Common myeloid progenitor, CD34-positive (primary cell): Measurements from ENCODE around the gene HOXA10.

Experiments
- CTCF ChIA-PET: fragments of 350-600 bp; sonication (Branson Sonifier 250); formaldehyde crosslinking; loops from one replicate; lab custom pipeline; 2021; ENCODE audit warnings: antibody characterized with exemption; lab: Charles Lee
- POLR2A ChIA-PET: fragments of 350-600 bp; sonication (Branson Sonifier 250); formaldehyde crosslinking; loops from one replicate; lab custom pipeline; 2021; ENCODE audit warnings: antibody characterized with exemption; lab: Charles Lee
- DNase-seq, 3 donors: peaks; one replicate each; pipeline versions ENCODE4 v3.0.0 to v3.0.0-alpha.2; 2013
- H3K27ac ChIP-seq, 2 experiments: 1 replicate in 1 of 2; 2 replicates in 1 of 2; pipeline ENCODE4 v1.7.0; 2013; ENCODE audit warnings: inconsistent platforms in 2 of 2, low read length in 2 of 2, mild to moderate bottlenecking in 2 of 2, low read depth in 1 of 2, moderate library complexity in 1 of 2; ENCODE audit not compliant: severe bottlenecking in 2 of 2, insufficient read depth in 1 of 2, poor library complexity in 1 of 2
- H3K27me3 ChIP-seq, 5 experiments: replicated peaks in 2 of 5; 1 replicate in 3 of 5; 2 replicates in 2 of 5; pipeline versions ENCODE4 v1.6.1 to v1.7.0; 2013; ENCODE audit warnings: low read length in 4 of 5, mild to moderate bottlenecking in 2 of 5, moderate library complexity in 2 of 5, inconsistent platforms in 1 of 5; ENCODE audit not compliant: insufficient read depth in 5 of 5, control insufficient read depth in 4 of 5
- H3K36me3 ChIP-seq, 4 experiments: 1 replicate in 2 of 4; 2 replicates in 2 of 4; pipeline versions ENCODE4 v1.6.1 to v1.7.0; 2013; ENCODE audit warnings: low read length in 3 of 4, control low read depth in 1 of 4, mild to moderate bottlenecking in 1 of 4; ENCODE audit not compliant: control insufficient read depth in 4 of 4, insufficient read depth in 4 of 4
- H3K4me1 ChIP-seq, 4 experiments: 1 replicate in 3 of 4; 2 replicates in 1 of 4; pipeline versions ENCODE4 v1.6.1 to v1.7.1; 2013; ENCODE audit warnings: low read length in 3 of 4, mild to moderate bottlenecking in 3 of 4, control low read depth in 1 of 4, inconsistent platforms in 1 of 4, moderate library complexity in 1 of 4; ENCODE audit not compliant: control insufficient read depth in 4 of 4, insufficient read depth in 4 of 4; ENCODE audit errors: control extremely low read depth in 1 of 4
- H3K4me3 ChIP-seq, 7 experiments: 1 replicate in 4 of 7; 2 replicates in 3 of 7; pipeline versions ENCODE4 v1.5.1 to v1.7.0; 2013; ENCODE audit warnings: mild to moderate bottlenecking in 7 of 7, low read length in 6 of 7, moderate library complexity in 6 of 7, inconsistent platforms in 2 of 7, low read depth in 2 of 7, control low read depth in 1 of 7; ENCODE audit not compliant: insufficient read depth in 4 of 7, control insufficient read depth in 1 of 7; ENCODE audit errors: extremely low read depth in 1 of 7
- H3K9me3 ChIP-seq, 5 experiments: 1 replicate in 4 of 5; 2 replicates in 1 of 5; pipeline versions ENCODE4 v1.6.1 to v1.7.1; 2013; ENCODE audit warnings: low read length in 4 of 5, mild to moderate bottlenecking in 2 of 5, inconsistent platforms in 1 of 5, low read depth in 1 of 5, moderate library complexity in 1 of 5; ENCODE audit not compliant: control insufficient read depth in 4 of 5, insufficient read depth in 2 of 5; ENCODE audit errors: control extremely low read depth in 1 of 5
- WGBS: methylation state at CpG from one replicate; pipeline ENCODE4 v1.1.5; 2013; ENCODE audit not compliant: insufficient coverage; 5-methylcytosine and 5-hydroxymethylcytosine counted together

HOXA10 gene

DNA sequence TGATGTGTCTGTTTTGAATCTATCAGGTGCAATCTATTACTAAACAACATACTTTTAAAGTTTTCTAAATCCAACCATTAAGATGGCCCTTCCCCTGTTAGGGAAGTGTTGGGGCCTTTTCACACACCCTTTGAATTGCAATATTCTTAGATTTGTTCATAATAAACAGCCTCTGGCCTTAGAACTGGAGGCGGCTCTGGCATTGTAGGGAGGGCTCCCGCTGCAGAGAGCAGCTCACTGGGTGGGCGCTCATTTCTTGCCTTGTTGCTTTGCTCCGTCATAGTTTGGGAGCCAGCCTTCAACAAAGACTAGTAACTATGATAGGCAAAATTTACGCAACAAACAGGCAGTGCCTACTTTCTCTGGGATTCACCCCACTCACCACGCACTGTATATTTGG, 4.2 kb upstream of the HOXA10 start:
- WGBS, result 97% methylated on average over 5 of the region's 6 CpGs
- Histone ChIP-seq H3K27ac (no peak overlapping the region), H3K4me3 (no peak overlapping the region), H3K27me3 (peaks cover 0 to 49% (median 16%) of the 10 kb centered on the region in 5 experiments), H3K4me1 (peaks cover 0 to 27% (median 18%) of the 10 kb centered on the region in 4 experiments), H3K9me3 (peaks cover 0 to 2% (median 0%) of the 10 kb centered on the region in 5 experiments), H3K36me3 (no peaks in the 10 kb centered on the region)
- ChIA-PET POLR2A (no interaction called here), CTCF (interaction anchor here (1.0 to 11.1 kb wide), 7 partner anchors 8 to 808 kb away, joined by 3 to 84 read pairs (median 9); partner anchors contain the start of gene HOXA9)
- no peak for DNase-seq

DNA sequence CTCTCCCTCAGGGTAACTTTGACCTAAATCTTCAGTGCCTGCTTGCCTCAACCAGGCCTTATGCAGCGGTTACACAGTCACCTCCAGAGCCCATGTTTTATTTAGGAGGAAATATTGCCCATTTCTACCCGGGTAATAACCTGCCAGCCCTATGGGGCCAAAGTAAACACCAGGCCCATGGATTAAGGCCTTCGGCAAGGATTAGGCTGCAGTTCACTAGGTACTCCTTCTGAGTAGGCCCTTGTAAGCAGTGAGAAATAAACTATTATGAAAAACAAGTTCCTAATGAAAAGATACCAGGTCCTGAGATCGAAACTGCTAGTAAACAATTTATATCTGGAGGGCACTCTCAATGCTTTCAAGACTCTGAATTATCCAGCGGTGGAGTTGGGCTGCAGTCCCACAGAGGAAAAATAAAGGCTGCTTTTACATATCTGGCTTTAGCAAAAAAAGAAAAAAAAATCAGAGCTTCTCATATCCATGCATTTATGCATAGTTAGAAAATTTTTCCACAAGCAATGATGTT, 3.7 kb upstream of the HOXA10 start:
- peaks cover 0 to 27% (median 16%) of the 10 kb centered on the region in 4 experiments for H3K4me1 ChIP-seq
- ChIA-PET CTCF (interaction anchor here (0.7 to 11.1 kb wide), 8 partner anchors 10 to 826 kb away, joined by 3 to 84 read pairs (median 6); no protein-coding TSS in a partner anchor), POLR2A (interaction anchor here (1.8 kb wide), 1 partner anchor 15 kb away, joined by 5 read pairs; no protein-coding TSS in a partner anchor)
- no peak overlapping the region for H3K27ac ChIP-seq
- 100% methylated on average over 5 of the region's 5 CpGs for WGBS
- H3K27me3 ChIP-seq, result peaks cover 0 to 44% (median 12%) of the 10 kb centered on the region in 5 experiments
- H3K9me3 ChIP-seq, result no peaks in the 10 kb centered on the region
- H3K36me3 ChIP-seq, result no peaks in the 10 kb centered on the region
- DNase-seq, result no peak
- H3K4me3 ChIP-seq, result no peak overlapping the region

DNA sequence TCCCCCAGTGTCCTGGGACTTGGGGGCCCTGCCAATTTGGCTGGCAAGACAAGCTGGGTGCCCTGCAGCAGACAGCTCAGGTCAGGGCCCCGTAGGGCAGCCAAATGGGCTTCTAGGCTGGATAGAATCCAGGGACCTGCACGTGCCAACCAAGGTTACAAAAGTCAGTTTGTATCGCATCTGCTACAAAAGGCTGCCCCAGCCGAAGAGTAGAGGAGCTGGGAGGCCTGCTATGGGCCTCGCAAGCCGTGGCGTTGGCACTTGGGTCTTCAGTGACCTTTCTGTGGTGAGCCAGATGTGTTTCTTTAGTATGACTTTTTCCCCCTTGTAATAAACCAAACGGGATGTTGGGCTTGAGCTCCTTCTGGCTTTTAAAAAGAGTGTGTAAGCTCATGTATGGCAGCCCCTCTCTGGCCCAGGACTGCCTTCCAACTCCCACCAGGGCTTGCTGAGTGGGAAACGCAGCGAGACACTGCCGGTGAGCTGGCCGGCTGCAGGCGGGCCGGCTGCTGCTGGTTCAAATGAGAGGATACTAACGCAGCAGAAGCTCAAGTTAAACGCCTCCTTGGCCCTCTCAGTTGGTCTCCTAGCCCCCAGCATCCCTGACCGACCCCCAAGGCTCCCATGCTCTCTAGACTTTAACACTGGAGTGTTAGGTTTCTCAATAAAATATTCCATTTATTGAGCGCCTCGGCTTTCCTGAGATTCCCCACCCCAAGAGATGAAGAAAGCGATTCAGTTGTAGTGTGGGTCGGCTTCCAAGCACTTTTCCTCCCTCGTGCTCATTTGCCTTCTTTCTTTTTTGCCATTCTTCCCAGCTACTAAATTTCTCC, 3.1 kb upstream of the HOXA10 start:
- CTCF ChIA-PET, result interaction anchor here (0.7 to 11.1 kb wide), 10 partner anchors 10 to 827 kb away, joined by 3 to 84 read pairs (median 5); partner anchors contain the start of gene HOXA9
- no peak overlapping the region for H3K27ac ChIP-seq
- peaks cover 0 to 3% (median 0%) of the 10 kb centered on the region in 4 experiments for H3K36me3 ChIP-seq
- POLR2A ChIA-PET, result interaction anchor here (1.8 kb wide), 1 partner anchor 15 kb away, joined by 5 read pairs; no protein-coding TSS in a partner anchor
- H3K9me3 ChIP-seq, result no peaks in the 10 kb centered on the region
- H3K27me3 ChIP-seq, result peaks cover 0 to 37% (median 5%) of the 10 kb centered on the region in 5 experiments
- peaks cover 0 to 31% (median 19%) of the 10 kb centered on the region in 4 experiments for H3K4me1 ChIP-seq
- H3K4me3 ChIP-seq, result no peak overlapping the region
- WGBS, result 94% methylated on average over 17 of the region's 22 CpGs
- DNase-seq, result no peak

DNA sequence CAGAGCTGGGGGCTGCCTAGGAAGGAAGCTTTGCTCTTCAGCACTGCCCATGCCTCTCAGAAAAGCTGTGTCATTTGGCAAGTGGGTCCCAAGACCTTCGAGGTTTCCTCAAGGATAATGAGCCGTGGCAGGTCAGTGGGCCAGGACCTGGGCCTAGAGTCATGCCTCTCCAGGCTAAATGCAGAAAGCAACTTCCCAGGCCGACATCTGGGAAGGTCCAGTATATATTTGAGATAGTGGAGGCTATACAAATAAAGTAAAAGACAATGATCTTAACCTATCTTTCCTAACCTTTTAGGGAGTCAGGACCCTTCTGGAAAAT, 2.4 kb upstream of the HOXA10 start:
- peaks cover 0 to 9% (median 3%) of the 10 kb centered on the region in 4 experiments for H3K36me3 ChIP-seq
- H3K4me3 ChIP-seq, result no peak overlapping the region
- POLR2A ChIA-PET, result interaction anchor here (1.8 kb wide), 1 partner anchor 14 kb away, joined by 5 read pairs; no protein-coding TSS in a partner anchor
- DNase-seq, result no peak
- no peak overlapping the region for H3K27ac ChIP-seq
- peaks cover 0 to 38% (median 24%) of the 10 kb centered on the region in 4 experiments for H3K4me1 ChIP-seq
- 33% methylated on average over 1 of the region's 3 CpGs for WGBS
- peaks cover 0 to 30% (median 0%) of the 10 kb centered on the region in 5 experiments for H3K27me3 ChIP-seq
- H3K9me3 ChIP-seq, result no peaks in the 10 kb centered on the region
- CTCF ChIA-PET, result interaction anchor here (1.1 to 11.1 kb wide), 8 partner anchors 9 to 493 kb away, joined by 3 to 84 read pairs (median 5); partner anchors contain the start of genes HOXA11 and HOXA9

DNA sequence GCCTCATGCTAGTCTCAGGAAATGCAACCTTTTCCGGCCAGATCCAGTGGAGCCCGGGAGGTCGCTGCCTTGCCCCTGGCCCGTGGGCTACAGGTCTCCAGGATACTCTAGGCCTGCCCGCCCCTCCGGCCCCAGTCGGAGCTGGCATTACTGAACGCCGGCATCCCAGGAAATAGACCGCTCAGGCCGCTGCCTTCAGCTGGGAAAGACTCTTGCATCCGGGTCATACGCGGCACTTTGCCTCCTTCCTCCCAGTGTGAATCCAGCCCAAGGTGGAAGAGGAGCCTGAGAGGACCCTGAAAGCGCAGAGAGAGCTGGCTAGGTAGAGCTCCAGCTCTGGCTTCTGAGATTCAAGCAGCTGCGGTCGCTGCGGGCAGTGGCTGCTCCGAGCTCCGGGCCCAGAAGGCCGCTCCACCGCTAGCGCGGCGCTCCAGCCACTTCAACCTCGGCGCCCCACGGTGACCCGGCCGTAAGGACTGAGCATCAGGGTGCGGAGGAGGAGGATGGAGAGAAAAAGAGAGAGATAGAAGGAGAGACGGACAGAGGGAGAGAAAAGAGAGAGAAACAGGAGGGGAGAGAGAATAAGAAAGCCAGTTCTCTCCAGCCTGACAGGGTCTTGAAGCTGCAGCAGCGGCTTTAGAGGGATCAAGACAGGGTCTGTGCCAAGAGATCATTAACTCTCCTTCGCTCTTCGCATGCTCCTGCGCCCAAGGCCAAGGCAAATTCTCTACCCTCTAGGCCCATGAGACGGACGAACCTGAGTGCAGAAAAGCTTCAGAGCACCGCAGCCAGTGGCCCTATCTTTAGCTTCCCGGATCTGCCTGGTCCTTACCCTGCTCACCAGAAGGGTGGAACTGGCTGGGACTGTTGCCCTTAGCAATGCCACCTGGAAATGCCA, 1.8 kb upstream of the HOXA10 start:
- peaks cover 0 to 28% (median 0%) of the 10 kb centered on the region in 5 experiments for H3K27me3 ChIP-seq
- POLR2A ChIA-PET, result interaction anchor here (1.8 kb wide), 1 partner anchor 13 kb away, joined by 5 read pairs; no protein-coding TSS in a partner anchor

DNA sequence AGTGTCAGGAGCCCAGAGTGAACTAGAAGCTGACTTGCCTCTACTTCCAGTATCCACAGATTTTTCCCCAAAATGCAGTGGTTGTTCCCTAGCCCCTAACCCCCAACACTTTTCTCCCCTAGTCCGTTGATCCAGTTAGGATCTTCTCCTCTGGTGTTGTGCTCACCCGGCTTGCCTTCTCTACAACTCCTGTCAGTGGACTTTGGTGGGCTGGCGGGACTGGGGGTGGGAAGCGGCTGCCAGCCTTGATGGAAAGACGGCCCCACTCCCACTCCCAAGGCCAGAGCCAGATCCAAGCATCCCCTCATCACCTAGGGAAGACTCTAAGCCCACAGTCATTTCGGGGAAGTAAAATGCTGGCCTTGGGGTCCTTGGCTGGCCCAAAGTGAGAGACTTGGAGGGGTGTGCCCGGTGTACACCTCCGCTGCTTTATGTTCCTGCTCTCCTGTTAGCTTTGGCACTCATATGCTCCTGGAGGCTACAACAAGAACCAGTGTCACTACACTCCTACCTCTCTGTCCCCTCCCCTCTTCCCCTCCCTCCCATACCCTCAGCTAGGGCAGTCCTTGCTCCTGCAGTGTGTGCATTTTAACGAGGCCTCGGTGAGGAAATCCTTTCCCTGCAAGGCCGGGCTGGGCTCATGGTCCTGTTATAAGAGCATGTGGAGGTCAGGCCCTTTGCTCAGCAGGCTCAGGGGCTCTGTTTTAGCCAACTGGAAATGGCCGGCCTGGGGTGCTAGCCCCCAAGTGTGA, 930 bp upstream of the HOXA10 start:
- no peak overlapping the region for H3K27ac ChIP-seq
- peaks cover 4 to 43% (median 28%) of the 10 kb centered on the region in 4 experiments for H3K4me1 ChIP-seq
- H3K27me3 ChIP-seq, result peaks cover 0 to 20% (median 0%) of the 10 kb centered on the region in 5 experiments
- no peak for DNase-seq
- peaks cover 0 to 19% (median 4%) of the 10 kb centered on the region in 4 experiments for H3K36me3 ChIP-seq
- no peaks in the 10 kb centered on the region for H3K9me3 ChIP-seq
- 92% methylated on average over 8 of the region's 12 CpGs for WGBS
- peak overlapping the region in 4 of 7 experiments; percentile 78 to 100 (median 94) for H3K4me3 ChIP-seq
- ChIA-PET CTCF (interaction anchor here (0.7 to 11.1 kb wide), 11 partner anchors 8 to 1310 kb away, joined by 3 to 84 read pairs (median 4); partner anchors contain the start of gene HOXA11), POLR2A (no interaction called here)

More for the DNA sequence above, 1.8 kb upstream of the HOXA10 start:
- 97% methylated on average over 37 of the region's 40 CpGs for WGBS
- H3K4me3 ChIP-seq, result no peak overlapping the region
- no peak for DNase-seq
- peaks cover 0 to 43% (median 27%) of the 10 kb centered on the region in 4 experiments for H3K4me1 ChIP-seq
- no peak overlapping the region for H3K27ac ChIP-seq
- CTCF ChIA-PET, result interaction anchor here (0.7 to 11.1 kb wide), 7 partner anchors 9 to 321 kb away, joined by 3 to 84 read pairs (median 5); partner anchors contain the start of gene HOXA11
- H3K9me3 ChIP-seq, result no peaks in the 10 kb centered on the region
- H3K36me3 ChIP-seq, result peaks cover 0 to 15% (median 4%) of the 10 kb centered on the region in 4 experiments
